ENCODE data around the gene KCNQ1.

The KCNQ1 gene

DNA sequence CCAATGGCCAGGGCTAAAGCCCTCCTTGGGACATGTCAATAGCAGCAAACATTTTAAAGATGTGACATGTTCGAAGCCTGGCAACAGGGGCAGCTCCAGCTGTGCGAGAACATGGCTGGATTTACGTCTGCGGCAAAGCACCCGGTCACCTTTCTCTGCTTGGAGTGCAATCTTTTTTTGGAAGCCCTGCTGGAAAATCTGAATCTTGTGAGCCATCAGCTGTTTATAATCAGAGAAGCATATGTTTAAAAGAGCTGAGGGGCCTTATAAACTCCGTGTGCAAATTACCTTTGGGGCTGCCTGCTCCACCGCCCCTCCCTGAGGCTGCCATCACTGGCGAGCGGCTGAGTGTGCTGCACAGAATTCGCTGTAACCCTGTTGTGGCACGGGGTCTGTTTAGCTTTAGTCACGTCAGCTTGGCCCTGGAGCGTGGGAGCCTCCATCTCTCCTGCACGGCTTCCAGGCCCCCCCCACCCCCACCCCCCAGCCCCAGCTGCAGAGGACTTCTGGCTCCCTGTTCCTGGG lies 264.0 kb downstream of the KCNQ1 start:
- no peak for DNase-seq

DNA sequence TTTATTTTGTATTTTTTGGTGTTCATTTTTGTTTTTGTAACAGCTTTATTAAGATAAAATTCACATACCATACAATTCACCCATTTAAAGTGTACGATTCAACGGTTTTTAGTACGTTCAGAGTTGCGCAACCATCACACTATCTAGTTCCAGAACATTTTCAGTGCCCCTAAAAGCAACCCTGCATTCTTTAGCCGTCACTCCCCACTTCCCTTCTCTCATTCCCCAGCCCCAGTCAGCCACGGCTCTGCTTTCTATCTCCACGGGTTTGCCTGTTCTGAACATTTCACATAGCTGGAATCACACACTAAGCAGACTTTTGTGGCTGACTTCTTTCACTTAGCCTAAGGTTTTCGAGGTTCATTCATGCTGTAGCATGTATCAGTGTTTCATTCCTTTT lies 264.6 kb downstream of the KCNQ1 start:
- no peak for DNase-seq

DNA sequence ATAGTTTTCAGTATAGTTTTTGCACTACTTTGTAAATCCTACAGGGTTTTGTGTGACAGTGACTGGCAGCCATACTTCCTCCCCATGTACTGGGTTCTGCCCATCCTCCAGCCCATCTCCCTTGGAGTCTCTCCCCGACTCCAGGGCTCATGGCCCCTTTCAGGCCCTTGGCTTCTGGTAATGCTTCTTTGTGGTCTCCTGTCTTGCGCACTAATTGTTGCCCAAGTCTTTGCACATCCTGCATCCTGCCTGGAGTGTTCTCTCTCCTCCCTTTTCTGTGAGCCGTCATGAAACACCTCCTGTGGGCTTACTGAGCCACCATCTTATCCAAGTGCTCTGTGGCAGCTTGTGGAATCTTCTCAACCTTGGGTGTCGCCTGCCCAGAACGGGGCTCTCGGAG lies 266.4 kb downstream of the KCNQ1 start:
- DNase-seq, result no peak

DNA sequence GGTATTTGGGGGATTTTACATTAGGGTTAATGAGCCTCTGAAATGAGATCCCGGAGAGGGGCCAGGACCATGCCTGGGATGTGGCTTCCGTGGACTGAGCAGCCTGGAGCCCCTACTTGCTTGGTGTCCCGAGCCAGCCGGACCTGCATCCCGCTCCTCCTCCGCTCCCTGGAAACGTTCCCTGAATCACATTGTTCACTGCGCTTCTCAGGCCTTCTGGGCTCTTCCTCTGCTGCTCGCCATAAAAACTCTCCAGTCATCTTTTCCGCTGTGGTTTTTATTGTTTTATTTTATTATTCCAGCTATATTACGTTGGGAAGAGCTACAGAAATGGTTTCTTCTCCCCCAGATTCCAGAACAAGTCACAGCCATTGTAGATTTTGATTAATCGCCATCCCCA lies 268.3 kb downstream of the KCNQ1 start:
- no peak for DNase-seq

DNA sequence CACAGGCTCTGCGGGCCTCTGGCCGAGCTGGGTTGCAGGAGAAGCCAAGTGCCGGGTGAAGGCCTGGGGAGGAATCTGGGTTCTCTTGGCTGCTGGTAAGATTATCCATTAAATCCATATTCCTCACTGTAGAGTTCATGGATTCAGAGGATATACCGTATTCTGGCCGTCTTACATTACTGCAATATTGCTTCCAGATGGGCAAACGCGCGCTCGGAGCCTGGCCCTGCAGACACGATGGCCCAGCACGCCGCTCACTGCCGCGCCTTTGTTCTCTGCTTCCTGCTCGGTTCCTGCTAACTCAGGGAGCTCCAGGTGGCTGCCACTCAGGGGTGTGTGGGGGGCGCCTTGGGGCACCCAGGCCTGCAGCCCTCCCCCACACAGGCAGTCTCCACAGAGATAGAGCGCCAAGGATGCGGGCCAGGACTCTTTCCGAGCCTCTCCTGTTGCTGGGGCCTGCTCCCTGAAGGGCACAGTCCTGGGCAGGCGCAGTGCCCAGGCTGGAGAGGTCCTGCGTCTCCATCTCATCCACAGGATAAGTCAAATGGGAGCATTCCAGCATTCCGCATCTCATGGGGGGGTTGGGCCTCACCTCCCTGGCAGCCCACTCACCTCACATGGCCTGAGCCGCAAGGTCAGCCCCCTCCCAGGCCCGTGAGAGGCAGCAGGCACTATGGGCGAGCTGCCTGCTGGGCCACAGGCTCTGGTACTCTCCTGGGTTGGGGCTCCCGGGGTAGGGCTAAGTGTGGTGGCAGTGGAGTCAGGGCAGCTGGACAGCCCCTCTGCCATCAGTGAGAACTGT lies 269.1 kb downstream of the KCNQ1 start:
- no peak for DNase-seq

DNA sequence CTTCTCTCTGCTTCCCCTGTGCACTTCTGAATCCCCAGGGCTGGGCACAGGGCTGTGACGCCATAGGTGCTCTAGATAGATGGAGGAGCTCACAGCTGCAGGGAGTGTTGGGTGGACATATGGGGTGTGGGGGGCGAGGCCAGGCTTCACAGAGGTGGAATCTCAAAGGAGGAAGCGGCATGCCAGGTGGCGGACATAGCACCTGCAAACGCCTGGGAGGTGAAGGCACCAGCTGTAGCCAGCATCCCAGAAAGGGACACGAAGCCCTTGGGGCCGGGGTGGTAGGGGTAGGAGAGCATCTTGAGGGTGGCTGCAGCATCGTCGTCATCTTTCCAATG lies 269.6 kb downstream of the KCNQ1 start:
- no peak for DNase-seq

DNA sequence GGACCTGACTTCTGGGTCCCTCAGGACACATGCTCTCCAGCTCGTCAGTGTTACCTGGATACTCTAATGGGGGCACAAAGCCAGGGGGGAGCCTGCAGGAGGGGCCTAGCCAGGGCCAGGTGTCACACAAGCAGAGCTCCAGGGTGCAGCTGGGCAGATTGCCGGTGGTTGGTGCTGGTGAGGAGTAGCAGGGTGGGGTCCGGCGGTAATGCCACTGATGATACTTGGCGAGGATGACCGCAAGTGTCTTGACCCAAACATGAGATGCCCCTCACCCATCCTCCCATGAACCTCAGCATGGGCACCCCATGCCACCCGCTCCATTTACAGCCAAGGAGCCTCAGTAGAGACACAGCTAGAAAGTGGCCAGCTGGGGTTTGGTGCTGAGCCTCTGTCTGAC lies 270.1 kb downstream of the KCNQ1 start:
- DNase-seq, result no peak

DNA sequence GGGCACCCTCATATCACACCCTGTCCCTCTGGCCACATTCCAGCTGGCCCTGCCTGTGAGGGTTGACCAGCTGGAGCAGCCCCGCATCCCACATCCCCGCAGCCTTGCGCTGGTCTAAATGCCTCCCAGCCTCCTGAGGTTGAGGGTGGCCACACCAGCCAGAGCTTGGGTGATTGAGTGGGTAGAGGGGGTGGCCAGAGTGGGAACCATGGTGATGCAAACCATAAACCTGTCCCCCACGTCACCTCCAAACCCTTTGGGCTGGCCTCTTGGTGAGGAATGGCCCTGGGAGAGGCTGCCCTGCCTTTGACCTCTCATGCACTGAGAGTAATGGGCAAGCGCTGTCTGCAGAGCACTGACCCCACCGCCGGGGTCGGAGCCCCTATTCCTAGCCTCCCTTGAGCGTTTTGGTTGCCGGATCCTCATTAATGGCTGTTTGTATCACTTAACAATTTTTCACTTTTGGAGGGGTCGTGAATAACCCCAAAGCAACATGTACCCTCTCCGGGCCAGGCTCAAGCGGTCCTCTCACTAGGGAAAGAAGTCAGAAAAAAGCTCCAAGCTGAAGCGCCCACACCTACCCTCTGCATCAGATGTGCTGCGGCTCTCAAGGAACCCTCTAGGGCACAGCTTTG lies 271.0 kb downstream of the KCNQ1 start:
- no peak for DNase-seq

DNA sequence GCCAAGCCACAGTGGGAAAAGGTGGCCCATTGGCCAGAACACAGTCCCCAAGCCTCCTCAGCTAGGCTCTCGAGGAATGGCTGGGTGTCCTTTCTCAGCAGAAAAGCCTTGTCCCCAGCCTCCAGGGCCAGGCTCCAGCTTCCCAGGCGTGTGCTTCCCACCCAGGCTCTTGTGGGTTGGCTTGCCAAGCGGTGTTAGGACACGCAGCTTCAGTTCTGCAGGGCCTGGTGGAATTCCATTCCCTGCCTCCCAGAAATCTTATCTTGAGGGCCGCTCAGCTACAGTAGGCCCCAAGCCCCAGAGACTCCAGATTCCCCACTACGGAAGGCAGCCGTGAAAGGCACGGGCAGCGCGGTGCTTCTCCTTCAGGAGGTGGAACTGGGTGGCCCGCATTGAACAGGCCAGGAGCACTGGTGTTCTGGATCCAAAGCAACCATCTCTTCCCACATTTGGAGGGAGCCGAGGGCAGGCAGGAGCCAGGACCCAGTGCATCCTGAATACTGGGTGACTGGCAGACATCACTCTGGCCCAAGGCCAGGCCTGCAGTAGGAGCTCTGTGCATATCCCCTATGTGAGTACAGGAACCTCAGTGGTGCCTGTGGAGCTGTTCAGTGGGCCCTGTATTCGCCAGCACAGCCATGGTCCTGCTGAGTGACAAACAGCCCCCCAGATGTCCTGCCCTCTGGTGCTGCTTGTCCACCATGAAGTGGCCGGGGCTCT lies 271.7 kb downstream of the KCNQ1 start:
- no peak for DNase-seq

DNA sequence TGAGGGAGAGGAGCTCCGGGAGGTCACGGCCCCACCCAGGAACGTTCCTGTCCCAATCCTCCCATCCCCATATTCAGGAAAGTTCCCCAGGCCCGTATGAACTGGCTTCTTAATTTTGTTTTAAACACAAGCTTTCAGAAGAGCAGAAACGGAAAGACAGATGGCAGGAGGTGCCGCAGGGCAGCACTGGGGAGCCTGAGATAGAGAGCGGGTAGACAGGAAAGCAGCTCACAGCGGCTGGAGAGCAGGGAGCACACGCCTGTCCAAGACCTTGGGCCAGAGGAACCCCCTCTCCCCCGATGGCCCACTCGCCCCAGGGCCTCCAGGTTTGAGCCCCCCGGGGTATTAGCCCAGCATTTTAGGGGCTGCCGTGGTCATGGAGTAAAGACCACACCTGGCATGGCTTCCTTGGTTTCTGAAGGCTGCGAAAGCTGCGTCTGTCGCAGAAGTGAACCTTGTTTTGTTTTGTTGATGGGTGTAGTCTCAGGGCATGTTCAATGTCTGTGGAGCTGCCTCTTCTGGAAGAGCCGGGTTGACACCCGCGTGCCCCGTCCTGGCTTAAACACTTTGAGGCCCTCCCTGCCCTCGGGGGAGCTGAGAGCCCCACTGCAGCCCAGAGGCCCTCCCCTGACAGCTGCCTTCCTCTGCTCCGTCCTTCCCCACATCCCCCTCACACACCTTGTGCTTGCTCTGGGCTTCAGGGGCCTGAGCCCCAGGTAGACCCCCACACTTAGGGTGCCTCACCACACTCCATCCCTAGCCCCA lies 272.9 kb downstream of the KCNQ1 start:
- DNase-seq, result no peak

DNA sequence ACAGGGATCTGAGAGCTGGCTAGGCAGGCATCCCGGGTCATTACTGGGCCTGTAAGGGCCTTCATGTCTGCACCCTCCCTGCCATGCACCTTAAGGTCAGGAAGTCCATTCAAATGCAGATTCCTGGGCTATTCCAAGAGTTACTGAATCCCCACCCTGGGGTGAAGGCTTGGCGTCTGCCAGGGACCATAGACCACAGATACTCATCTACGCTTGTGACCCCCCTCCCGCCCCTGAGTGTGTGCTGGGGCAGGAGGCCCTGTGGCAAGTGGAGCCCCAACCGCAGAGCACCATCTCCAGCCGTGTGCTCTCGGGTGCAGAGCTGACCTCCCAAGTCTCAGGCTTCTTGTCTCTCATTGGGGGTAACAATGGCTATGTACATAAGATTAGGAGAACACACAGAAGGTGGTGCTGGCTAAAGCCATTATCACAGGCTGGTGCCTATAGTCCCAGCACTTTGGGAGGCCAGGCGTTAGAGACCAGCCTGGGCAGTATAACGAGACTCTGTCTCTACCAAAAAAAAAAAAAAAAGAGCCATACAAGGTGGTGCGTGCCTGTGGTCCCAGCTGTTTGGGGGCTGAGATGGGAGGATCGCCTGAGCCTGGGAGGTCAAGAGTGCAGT lies 274.1 kb downstream of the KCNQ1 start:
- no peak for DNase-seq

DNA sequence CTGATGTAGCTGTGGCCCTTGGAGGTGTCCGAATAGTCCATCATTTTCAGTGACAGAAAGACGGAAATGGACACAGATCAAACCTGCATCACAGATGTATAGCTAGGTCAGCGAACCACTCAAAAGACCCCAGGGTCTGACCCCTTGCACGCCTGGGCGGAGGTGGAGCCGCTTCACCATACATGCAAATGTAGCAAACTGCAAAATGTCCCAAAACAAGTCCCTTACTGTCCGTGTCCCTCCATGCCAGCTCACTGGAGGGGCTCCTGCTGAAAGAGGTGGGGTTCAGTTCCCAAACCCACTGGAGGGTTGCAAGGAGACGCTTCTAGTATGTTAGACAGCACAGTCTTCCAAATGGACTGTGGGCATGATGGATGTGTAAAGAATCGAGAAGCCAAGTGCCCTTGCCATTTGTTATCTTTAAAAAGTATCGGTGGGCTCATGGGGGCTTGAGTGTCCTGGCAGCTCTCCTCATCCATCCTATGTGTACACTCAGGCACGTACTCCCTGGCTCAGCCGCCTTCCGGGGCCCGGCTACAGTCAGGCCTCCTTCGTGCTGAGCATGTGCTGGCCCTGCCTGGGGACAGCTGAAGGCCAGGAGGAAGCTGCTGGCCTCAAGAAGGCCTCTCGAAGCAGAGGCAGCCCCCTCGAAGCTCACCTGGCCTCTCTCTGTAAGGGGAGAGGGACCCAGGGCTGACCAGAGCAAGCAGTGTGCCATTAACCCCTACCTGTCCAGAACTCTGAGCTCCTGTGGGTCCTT lies 275.2 kb downstream of the KCNQ1 start:
- DNase-seq, result no peak

DNA sequence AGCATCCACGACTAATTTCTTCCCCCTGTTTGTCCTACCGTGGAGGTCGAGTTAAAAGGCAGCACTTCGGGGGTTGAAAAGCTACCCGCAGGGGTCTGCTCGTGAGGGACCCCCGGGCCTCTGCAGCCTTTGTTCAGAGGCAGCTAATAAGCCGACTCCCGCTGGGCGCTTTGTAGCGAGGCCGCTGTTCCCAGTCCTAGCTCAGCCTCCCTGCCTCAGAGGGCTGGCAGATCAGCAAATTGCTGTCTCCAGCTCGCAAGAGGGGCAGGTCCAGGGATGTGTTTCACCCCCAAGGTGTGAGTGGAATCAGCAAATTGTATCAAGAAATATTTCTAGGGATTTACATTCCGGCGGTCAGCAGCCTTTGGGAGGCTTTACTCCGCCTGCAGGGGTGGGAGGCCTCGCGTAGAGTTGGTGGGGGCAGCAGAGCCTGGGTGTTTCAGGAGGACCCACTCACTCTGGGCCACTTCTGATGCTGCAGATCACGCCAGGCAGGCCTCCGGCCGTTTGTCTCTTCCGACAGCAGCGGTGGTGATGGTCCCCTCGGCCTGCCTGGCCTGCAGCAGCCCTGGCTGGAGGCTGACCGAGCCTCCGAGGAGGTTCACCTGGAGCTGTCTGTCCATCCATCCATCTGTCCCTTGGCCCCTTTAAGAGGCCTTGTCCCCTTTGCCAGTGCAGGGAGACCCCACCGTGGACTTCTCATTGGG lies 276.6 kb downstream of the KCNQ1 start:
- no peak for DNase-seq

DNA sequence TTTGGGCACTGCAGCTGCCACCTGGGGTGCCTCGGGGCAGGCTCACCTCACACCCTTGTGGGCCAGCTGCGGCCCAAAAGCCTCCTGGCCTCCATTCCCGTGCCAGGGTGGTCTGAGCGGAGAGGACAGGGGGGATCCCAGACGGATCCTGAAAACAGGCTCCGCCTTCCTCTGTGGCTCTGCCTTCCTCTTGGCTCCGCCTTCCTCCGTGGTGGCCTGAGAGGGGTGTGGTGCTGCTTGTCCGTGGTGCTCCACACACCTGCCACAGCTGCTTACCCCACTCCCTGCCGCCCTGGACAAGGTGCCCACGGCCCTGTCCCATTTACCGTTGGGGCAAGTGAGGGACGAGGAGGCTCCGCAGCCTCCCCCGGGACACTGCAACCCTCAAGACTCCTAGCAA lies 278.1 kb downstream of the KCNQ1 start:
- DNase-seq, result no peak

DNA sequence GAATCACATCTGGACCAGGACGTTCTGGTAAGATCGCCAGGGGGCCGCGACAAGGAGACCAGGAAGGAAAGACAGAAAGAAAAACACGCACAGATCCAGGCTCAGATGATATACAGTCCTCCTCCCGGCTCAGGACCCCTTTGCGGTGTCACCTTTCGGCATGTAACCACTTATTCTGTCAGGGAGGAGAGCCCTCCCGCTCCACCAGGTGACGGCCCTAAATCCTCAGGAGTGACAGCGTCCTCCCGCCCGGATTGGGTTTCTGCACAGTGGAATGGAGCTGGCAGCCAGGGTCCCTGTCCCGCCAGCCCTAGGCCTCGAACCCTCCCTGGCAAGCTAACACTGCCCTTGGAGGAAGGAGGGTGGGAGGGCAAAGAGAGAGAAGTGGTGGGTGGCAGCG lies 279.3 kb downstream of the KCNQ1 start:
- no peak for DNase-seq

DNA sequence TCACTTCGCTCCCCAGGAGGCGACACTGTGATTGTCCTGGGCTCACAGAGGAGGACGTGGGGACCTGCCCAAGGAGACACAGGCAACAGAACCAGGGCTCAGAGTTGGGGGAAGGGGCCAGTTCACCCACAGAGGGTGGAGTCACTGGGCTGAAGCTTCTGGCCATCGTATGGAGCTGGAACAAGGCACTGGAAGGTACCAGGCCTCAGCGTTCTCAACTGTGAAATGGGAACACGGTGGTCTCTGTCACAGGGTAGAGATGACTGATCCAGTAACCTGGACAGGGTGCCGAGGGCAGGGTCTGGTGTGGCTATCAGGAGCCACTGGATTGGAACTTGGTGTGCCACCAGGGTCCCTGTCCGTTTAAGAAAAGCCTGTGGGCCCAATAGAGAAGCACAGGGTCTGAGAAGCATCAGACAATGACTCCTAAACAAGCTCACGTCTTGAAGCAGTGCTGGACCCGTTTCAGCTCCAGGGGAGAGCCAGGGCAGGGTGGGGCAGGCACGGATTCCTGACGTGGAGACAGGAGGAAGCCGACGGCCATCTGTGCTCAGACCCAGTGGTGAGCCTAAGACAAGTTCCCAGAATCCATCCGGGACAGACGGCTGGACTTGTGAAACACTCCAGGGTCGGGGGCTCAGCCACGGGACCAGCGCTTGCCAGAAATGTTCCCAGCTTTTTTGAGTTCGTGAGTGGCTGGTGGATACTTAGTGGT lies 280.0 kb downstream of the KCNQ1 start:
- no peak for DNase-seq

DNA sequence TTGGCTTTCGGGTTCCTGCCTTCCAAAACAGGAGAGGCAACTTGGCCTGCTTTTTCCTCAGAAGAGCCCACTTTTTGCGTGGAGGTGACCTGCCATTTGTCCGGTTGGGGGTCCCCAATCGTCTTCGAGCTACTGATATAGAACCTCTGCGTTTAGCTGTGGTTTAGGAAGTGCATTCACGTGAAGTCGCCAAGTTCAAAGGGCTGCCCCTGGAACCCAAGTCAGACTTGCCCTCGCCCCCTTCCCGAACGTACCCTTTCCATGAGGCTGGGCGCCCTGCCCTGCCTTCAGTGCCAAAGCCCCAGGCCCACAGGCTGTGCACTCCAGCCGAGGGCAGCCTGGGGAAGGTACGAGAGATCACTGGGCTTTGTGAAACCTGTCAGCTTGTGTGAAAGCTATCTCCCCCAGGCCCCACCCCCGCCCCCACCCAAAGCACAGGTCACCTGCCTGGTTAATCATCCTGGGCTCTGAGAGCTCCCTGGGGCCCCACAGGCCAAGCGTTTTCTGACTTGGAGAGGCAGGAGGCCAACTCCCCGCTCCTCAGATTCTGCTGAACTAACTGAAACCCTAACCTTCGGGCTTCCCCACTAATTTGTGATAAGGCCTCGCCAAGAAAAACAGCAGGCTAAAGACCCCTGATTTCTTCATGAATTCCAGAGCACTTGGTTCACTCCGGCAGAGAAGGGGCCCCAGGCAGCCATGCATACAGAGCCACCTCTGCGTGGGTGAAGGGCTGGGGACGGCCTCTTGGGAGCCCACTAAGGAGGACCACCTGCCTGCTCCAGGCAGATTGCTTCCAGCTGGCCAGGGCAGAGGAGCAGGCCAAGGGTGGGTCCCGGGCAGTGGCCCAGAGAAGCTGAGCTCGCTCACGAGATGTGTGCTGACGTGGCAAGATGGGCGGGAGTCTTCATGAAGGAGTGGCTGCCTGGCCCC lies 280.8 kb downstream of the KCNQ1 start:
- DNase-seq, result no peak

DNA sequence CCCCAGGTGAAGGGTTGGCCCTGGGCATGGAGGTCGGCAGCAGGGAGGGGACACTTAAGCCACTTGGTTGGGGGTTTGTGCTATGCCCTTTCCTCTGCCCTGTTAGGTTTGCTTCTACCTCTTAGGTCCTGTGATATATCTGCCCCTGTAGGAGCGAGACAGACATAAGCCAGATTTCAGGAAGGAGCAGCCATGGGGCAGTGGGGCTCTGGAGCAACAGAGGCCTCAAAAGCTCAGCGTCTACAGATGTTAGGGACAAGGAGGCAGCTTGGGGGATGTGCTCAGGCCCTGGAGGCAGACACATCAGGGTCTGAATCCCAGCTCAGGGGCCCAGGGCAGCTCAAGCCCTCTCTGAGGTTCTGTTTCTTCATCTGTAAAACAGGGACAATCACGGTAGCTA lies 282.2 kb downstream of the KCNQ1 start:
- DNase-seq, result no peak

DNA sequence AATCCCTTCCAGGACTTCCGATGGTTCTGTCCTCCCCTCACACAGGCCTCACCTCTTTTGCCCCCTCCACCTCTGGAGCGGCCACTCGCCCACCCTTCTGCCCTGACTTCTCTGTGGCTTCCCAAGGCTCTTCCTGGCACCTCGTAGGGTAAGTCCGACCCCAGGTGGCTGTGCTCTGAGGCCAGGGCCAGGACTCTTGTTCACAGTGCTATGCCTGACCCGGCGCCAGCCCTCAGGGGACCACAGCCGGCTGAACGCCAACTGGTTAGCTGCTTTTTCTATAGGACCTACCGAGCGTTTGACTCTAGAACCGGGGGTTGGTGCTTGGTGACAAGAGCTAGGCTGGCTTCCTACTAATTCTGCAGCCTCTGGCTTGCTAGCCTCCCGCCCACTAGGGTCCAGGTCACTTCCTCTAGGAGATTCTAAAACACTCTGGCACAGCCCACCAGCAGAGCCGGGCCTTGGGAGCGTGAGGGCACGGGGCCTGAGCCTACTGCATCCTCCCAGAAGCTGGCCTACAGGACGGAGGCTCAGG lies 283.4 kb downstream of the KCNQ1 start:
- DNase-seq, result no peak
